GM12878 (cell line): Measurements from ENCODE around the gene TIE1.

Experiments used
- BRCA1 ChIP-seq: IDR thresholded peaks from 2 replicates; pipeline ENCODE4 v1.6.1; 2011; ENCODE audit warnings: low read depth, low read length, improper control_type of control experiment
- ETV6 ChIP-seq, 2 experiments: fragments of 450-650 bp in 1 of 2; IDR thresholded peaks in 1 of 2; conservative IDR thresholded peaks in 1 of 2; 2 replicates each; pipeline ENCODE4 v1.6.1; 2014; ENCODE audit warnings: antibody characterized with exemption in 1 of 2, borderline replicate concordance in 1 of 2, low read depth in 1 of 2, mild to moderate bottlenecking in 1 of 2, moderate library complexity in 1 of 2
- IKZF1 ChIP-seq: fragments of 450-650 bp; conservative IDR thresholded peaks from 2 replicates; pipeline ENCODE4 v1.6.1; 2017; ENCODE audit warnings: antibody characterized with exemption, mild to moderate bottlenecking

GRCh38 chr1:43322506-43322905 is 21.7 kb downstream of the TIE1 start:
- TF ChIP-seq IKZF1 (no peak), ETV6 (conservative IDR thresholded peaks at IDR 0.05 in 1 of 2, IDR thresholded peaks at IDR 0.05 in 1 of 2; ENCODE audit: borderline replicate concordance in 1 of 2, low read depth in 1 of 2) (no peak), BRCA1 (no peak)
